ENCODE results near the gene MYO3B.
"Not testable (repeated sequence)": the region's sequence is repeated elsewhere in the genome, so short reads cannot be mapped to it uniquely, and the experiment has no call there.

The MYO3B gene

GRCh38 chr2:170265321-170265720 lies 87.4 kb downstream of the MYO3B start:
- Mint-ChIP-seq H3K4me1 (no peaks in the 10 kb centered on the region), H3K36me3 (no peaks in the 10 kb centered on the region), H3K4me3 (no peak overlapping the region), H3K27me3 (no peaks in the 10 kb centered on the region), H3K27ac (no peak overlapping the region), H3K9me3 (peaks cover 2% of the 10 kb centered on the region)
- ATAC-seq: no peak

DNA sequence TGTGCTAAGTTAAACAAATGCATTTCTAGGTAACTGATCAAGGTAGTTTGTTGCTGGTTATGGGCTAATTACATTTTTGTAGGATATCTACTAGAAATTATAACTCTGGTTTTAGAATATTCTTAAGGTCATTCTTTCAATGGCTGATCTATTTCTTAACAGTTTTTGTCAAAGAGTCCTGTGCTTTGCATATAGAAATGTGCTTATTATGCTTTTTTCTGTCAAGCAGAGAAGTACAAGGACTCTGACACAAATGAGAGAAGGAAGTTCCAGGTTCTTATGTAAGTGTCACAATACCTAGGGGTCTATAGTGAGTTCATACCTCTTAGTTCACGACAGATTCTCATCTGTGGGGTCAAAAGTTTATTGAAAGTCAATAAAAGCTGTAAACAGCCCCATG lies 88.4 kb downstream of the MYO3B start:
- no peak for ATAC-seq
- H3K27ac Mint-ChIP-seq: no peak overlapping the region

GRCh38 chr2:170267071-170267470 lies 89.1 kb downstream of the MYO3B start:
- no peak for ATAC-seq
- no peaks in the 10 kb centered on the region for H3K4me1 Mint-ChIP-seq
- no peak overlapping the region for H3K4me3 Mint-ChIP-seq
- H3K27me3 Mint-ChIP-seq: no peaks in the 10 kb centered on the region
- peaks cover 2% of the 10 kb centered on the region for H3K9me3 Mint-ChIP-seq
- H3K27ac Mint-ChIP-seq: no peak overlapping the region
- no peaks in the 10 kb centered on the region for H3K36me3 Mint-ChIP-seq

More for the DNA sequence above, 88.4 kb downstream of the MYO3B start:
- no peak overlapping the region for H3K4me3 Mint-ChIP-seq
- H3K27me3 Mint-ChIP-seq: no peaks in the 10 kb centered on the region
- H3K4me1 Mint-ChIP-seq: no peaks in the 10 kb centered on the region
- peaks cover 2% of the 10 kb centered on the region for H3K9me3 Mint-ChIP-seq
- no peaks in the 10 kb centered on the region for H3K36me3 Mint-ChIP-seq

- Mint-ChIP-seq H3K9me3 (peaks cover 2% of the 10 kb centered on the region), H3K27me3 (no peaks in the 10 kb centered on the region), H3K4me3 (no peak overlapping the region), H3K4me1 (no peaks in the 10 kb centered on the region), H3K36me3 (no peaks in the 10 kb centered on the region), H3K27ac (no peak overlapping the region)
- no peak for ATAC-seq
Measured at GRCh38 chr2:170270278-170270864, 92.4 kb downstream of the MYO3B start.

- no peaks in the 10 kb centered on the region for H3K36me3 Mint-ChIP-seq
- H3K4me1 Mint-ChIP-seq: no peaks in the 10 kb centered on the region
- no peak for ATAC-seq
- H3K27ac Mint-ChIP-seq: no peak overlapping the region
- H3K4me3 Mint-ChIP-seq: no peak overlapping the region
- peaks cover 2% of the 10 kb centered on the region for H3K9me3 Mint-ChIP-seq
- no peaks in the 10 kb centered on the region for H3K27me3 Mint-ChIP-seq
Measured at GRCh38 chr2:170271340-170271739, 93.4 kb downstream of the MYO3B start.

DNA sequence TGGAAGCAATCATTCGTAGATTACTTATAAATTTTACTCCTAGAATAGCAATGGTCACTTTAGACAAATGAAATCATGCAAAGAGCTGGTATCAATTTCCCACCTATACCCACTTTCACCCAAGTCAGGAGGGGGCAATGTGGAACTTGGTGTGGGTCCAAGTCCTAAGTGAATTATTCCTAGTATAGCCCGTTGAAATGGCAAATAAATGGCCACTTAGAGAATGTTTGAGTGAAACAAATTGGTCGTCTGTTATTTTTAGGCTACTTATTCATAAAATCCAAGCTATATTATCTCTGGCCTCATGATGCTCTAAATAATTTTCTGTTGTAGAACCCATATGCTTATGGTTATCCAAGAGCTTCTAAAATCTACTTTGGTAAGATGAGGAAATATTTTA lies 98.1 kb downstream of the MYO3B start:
- Mint-ChIP-seq H3K36me3 (no peaks in the 10 kb centered on the region), H3K27me3 (no peaks in the 10 kb centered on the region), H3K4me3 (no peak overlapping the region), H3K27ac (no peak overlapping the region), H3K9me3 (no peaks in the 10 kb centered on the region), H3K4me1 (no peaks in the 10 kb centered on the region)
- ATAC-seq: no peak

DNA sequence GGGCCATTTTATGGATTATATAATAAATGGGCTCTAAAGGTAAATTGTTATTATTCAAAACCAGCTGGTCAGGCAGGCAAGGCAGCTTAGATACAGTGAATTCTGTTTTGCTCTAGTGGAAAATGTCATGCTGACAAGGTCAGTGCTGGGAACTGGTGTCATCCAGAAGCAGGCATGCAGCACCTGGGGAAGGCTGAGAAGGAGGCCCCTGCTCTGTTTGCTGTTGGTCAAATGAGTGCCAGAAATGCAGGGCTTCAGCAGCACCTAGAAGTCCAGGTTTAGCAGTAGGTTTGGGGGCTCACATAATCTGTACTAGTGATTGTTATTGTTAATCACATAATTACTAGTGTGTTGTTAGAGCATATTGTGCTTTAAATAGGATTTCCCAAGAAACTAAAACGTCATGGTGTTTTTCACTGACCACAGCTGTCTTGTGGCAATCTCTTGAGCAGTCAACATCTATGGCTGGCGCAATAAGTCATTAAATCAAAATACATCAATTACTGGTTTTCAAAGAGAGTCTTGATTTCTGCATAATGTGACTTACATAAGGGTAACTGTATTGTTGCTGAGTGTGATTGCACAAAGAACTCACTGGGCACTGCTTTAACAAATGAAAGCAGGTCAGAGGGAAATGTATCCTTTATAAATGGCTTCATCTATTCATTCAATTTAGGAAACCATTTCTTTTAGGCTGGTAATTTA lies 99.1 kb downstream of the MYO3B start:
- Mint-ChIP-seq H3K27me3 (no peaks in the 10 kb centered on the region), H3K27ac (no peak overlapping the region), H3K4me3 (no peak overlapping the region), H3K36me3 (no peaks in the 10 kb centered on the region), H3K9me3 (no peaks in the 10 kb centered on the region), H3K4me1 (no peaks in the 10 kb centered on the region)
- ATAC-seq: no peak

- no peak overlapping the region for H3K27ac Mint-ChIP-seq
- no peaks in the 10 kb centered on the region for H3K4me1 Mint-ChIP-seq
- no peaks in the 10 kb centered on the region for H3K36me3 Mint-ChIP-seq
- H3K4me3 Mint-ChIP-seq: no peak overlapping the region
- H3K27me3 Mint-ChIP-seq: no peaks in the 10 kb centered on the region
- H3K9me3 Mint-ChIP-seq: no peaks in the 10 kb centered on the region
- no peak for ATAC-seq
Measured at GRCh38 chr2:170277951-170278350, 100.0 kb downstream of the MYO3B start.

DNA sequence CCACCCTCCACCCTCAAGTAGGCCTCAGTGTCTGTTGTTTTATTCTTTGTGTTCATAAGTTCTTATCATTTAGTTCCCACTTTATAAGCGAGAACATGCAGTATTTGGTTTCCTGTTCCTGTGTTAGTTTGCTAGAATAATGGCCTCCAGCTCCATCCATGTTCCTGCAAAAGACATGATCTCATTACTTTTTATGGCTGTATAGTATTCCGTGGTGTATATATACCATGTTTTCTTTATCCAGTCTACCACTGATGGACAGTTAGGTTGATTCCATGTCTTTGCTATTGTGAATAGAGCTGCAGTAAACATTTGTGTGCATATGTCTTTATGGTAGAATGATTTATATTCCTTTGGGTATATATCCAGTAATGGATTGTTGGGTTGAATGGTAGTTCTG lies 101.7 kb downstream of the MYO3B start:
- H3K4me3 Mint-ChIP-seq, ATAC-seq, H3K27ac Mint-ChIP-seq, H3K27me3 Mint-ChIP-seq, H3K4me1 Mint-ChIP-seq, H3K36me3 Mint-ChIP-seq, H3K9me3 Mint-ChIP-seq: not testable (repeated sequence)

DNA sequence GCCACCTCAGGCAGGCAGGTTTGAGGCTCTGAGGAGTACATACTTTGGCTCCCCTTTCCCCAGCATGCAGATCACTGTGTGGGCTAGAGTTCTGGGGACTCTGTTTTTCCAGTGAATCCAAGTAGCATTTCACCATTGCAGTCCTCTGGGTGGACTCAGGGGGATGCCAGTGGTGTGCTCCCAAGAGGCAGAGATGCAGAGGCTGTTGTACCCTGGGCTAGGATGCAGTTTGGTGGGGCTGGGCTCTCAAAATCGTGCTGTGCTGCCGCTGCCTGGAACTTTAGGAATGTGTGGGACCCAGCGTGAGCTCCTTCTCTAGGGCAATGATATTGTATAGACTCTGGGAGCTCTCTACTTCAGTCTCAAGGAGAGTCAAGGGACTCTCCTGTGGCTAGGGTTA lies 104.9 kb downstream of the MYO3B start:
- Mint-ChIP-seq H3K27me3 (no peaks in the 10 kb centered on the region), H3K4me3 (no peak overlapping the region), H3K27ac (no peak overlapping the region), H3K9me3 (no peaks in the 10 kb centered on the region), H3K4me1 (no peaks in the 10 kb centered on the region), H3K36me3 (no peaks in the 10 kb centered on the region)
- ATAC-seq: no peak

DNA sequence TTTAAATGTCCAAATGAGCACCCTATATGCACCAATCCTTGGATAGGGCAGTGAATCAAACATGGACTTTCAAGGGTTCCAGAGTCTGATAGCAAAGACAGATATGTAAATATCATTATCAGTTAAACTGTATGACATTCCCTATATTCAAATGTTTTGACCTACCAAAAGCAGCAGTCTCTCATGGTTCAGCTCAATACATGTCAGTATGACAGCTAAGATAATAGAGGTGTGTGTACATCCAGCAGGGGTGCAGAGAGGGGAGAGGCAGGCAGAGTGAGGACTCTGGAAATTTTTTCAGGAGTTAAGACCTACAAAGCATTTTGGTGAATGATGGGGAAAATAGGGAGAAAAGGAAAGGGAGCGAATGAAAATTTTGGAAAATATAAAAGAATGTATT lies 106.3 kb downstream of the MYO3B start:
- Mint-ChIP-seq H3K27me3 (peaks cover 3% of the 10 kb centered on the region), H3K36me3 (no peaks in the 10 kb centered on the region), H3K4me1 (no peaks in the 10 kb centered on the region), H3K4me3 (no peak overlapping the region), H3K9me3 (no peaks in the 10 kb centered on the region), H3K27ac (no peak overlapping the region)
- ATAC-seq: no peak

- Mint-ChIP-seq H3K4me1 (no peaks in the 10 kb centered on the region), H3K9me3 (peaks cover 12% of the 10 kb centered on the region), H3K4me3 (no peak overlapping the region), H3K36me3 (peaks cover 6% of the 10 kb centered on the region), H3K27ac (no peak overlapping the region), H3K27me3 (peaks cover 34% of the 10 kb centered on the region)
- no peak for ATAC-seq
Measured at GRCh38 chr2:170288859-170289258, 110.9 kb downstream of the MYO3B start.

DNA sequence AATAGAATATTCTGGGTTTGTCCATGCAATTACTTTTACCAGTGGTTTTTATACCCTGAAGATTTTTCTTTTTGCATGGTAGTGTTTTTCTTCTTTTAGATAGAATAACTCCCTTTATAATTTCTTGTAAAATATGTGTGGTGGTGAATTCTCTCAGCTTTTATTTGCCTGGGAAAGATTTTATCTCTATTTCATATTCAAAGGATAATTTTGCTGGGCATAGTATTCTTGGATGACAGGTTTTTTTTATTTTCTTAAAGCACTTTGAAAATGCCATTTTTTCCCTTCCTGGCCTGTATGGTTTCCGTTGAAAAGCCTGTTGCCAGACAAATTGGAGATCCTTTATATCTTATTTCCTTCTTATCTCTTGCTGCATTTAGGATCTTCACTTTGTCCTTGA lies 113.5 kb downstream of the MYO3B start:
- no peak overlapping the region for H3K4me3 Mint-ChIP-seq
- H3K4me1 Mint-ChIP-seq: no peaks in the 10 kb centered on the region
- H3K36me3 Mint-ChIP-seq: peaks cover 6% of the 10 kb centered on the region
- H3K27ac Mint-ChIP-seq: no peak overlapping the region
- peaks cover 34% of the 10 kb centered on the region for H3K27me3 Mint-ChIP-seq
- ATAC-seq: no peak
- H3K9me3 Mint-ChIP-seq: peaks cover 15% of the 10 kb centered on the region

DNA sequence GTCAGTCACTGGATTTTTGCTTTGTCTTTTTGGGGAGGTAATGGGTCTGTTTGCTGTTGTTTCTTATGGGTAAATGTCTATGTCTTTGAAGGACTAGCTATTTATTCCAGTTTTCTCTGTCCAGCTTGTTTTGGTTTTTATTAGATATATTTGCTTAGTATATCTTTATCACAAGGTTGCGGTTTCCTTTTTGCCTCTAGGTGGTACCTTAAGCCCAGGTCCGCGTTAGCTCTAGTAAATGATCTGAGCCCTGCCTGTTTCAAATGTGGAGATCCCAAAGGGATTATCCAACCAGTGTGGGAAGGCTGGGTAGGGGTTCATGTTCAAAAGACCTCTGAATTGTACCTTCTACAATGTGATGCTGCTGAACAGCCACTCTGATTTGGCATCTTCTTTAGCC lies 114.5 kb downstream of the MYO3B start:
- ATAC-seq: no peak
- Mint-ChIP-seq H3K4me3 (no peak overlapping the region), H3K4me1 (no peaks in the 10 kb centered on the region), H3K36me3 (peaks cover 6% of the 10 kb centered on the region), H3K27me3 (peaks cover 34% of the 10 kb centered on the region), H3K27ac (no peak overlapping the region), H3K9me3 (peaks cover 15% of the 10 kb centered on the region)

DNA sequence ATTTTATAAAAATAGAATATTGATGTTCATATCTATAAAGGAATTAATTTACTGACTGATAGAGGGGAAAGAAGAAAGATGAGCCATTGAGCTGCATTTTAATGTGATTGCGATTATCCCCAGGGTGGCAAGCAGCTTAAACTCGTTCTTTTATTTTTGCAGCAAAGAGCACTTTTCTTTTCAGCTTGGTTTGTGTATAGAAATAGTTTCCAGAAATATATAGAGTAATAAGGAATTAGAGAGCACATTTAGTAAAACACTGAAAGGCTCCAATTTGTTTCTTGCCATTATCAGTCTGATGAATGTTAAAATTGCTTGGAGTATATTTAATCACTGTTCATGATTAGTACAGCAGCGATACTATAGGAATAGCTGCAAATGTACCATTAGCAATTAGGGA lies 119.5 kb downstream of the MYO3B start:
- no peaks in the 10 kb centered on the region for H3K27me3 Mint-ChIP-seq
- peaks cover 3% of the 10 kb centered on the region for H3K9me3 Mint-ChIP-seq
- H3K4me3 Mint-ChIP-seq: no peak overlapping the region
- no peak for ATAC-seq
- H3K36me3 Mint-ChIP-seq: no peaks in the 10 kb centered on the region
- no peak overlapping the region for H3K27ac Mint-ChIP-seq
- H3K4me1 Mint-ChIP-seq: no peaks in the 10 kb centered on the region

- Mint-ChIP-seq H3K27me3 (no peaks in the 10 kb centered on the region), H3K9me3 (peaks cover 3% of the 10 kb centered on the region), H3K4me1 (no peaks in the 10 kb centered on the region), H3K36me3 (no peaks in the 10 kb centered on the region), H3K27ac (no peak overlapping the region), H3K4me3 (no peak overlapping the region)
- ATAC-seq: peak; percentile 50
Measured at GRCh38 chr2:170298115-170298514, 120.2 kb downstream of the MYO3B start.

Data from stimulated activated memory B cell treated with anti-CD40 and anti-IgM and Interleukin-4, amounts not matched to agents 10 μg/mL and 1 μg/mL and 100 μg/mL, for 72 hours (primary cell).